ENCODE results near the gene ELMO3. TPM values are rescaled to one million over a fixed set of nuclear protein-coding genes. Genes with fewer than 3 reads are reported as not detected.

The ELMO3 gene
- total RNA-seq, 6 donors from 2014 or later, result 17.4 to 26.2 (median 24.4) TPM

DNA sequence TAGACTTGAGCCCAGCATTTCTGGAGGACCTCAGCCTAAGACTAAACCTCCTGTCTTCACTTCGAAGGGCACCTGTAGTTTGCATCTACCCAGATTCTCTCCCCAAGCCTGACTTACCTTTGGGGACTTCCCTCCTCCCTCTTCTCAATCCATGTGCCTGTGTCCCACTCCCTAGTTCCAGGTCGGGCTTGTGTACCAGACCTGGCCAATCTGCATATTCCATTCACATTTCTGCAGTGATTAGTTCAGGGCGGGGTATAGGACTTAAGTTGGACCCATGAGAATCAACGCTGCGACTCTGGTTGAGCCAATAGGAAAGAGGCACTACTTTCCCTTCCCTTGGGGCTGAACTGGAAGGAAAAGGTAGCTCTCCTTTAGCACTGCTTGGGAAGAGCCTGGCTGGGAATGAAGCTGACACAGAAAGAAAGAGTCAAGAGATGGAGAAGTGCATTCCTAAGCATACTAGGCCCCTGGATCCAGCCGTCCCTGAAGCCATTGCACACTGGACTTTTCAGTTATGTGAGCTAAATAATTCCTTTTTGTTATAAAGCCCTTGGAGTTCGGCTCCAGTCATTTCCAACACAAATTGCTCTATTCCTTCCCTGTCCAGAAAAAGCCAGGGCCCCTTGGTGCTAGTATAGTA is 41.7 kb upstream of the ELMO3 start:
- DNase-seq (no peak), ATAC-seq (ENCODE audit: low FRiP score in 2 of 2) (no peak)
- H3K27me3 ChIP-seq, result no peaks in the 10 kb centered on the region
- H3K27ac ChIP-seq, result no peak overlapping the region
- H3K36me3 ChIP-seq, result no peaks in the 10 kb centered on the region
- no peak overlapping the region for H3K4me3 ChIP-seq
- no peak for TF ChIP-seq POLR2AphosphoS5 (IDR thresholded peaks at IDR 0.05)
- TF ChIP-seq, protein P1, sequence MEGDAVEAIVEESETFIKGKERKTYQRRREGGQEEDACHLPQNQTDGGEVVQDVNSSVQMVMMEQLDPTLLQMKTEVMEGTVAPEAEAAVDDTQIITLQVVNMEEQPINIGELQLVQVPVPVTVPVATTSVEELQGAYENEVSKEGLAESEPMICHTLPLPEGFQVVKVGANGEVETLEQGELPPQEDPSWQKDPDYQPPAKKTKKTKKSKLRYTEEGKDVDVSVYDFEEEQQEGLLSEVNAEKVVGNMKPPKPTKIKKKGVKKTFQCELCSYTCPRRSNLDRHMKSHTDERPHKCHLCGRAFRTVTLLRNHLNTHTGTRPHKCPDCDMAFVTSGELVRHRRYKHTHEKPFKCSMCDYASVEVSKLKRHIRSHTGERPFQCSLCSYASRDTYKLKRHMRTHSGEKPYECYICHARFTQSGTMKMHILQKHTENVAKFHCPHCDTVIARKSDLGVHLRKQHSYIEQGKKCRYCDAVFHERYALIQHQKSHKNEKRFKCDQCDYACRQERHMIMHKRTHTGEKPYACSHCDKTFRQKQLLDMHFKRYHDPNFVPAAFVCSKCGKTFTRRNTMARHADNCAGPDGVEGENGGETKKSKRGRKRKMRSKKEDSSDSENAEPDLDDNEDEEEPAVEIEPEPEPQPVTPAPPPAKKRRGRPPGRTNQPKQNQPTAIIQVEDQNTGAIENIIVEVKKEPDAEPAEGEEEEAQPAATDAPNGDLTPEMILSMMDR (IDR thresholded peaks at IDR 0.05), result no peak
- no peak for TF ChIP-seq POLR2A (IDR thresholded peaks at IDR 0.05)
- TF ChIP-seq EP300 (IDR thresholded peaks at IDR 0.05), result no peak
- WGBS, 2 donors, result 82 to 83% methylated on average over 6 to 7 of the region's 7 CpGs
- H3K4me1 ChIP-seq, result peaks cover 36 to 59% (median 43%) of the 10 kb centered on the region in 4 donors
- H3K9me3 ChIP-seq, result no peaks in the 10 kb centered on the region

DNA sequence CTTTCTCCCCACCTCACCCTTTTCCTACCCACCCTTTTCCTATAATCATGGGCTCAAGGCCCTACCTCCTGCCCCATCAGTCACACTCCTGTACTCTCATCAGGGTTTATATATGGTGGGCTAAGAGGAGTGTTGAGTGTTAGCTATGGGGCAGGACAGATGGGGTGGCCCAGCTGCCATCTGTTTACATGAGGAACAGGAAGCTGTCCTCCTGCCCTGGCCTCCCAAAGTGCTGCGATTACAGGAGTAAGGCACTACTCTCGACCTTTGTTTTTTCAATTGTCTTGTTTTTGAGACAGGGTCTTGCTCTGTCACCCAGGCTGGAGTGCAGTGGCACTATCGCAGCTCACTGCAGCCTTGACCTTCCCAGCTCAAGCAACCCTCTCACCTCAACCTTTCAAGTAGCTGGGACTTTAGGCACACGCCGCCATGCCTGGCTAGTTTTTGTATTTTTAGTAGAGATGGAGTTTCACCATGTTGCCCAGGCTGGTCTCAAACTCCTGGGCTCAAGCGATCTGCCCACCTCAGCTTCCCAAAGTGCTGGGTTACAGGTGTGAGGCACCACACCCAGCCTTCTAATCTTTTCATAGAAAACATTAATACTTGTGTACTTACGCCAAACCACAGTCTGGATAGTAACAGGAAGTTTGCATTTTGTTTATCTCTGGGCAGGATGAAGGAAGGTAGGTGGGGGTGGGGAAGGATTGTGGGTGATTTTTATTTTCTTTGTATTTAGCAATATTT is 40.9 kb upstream of the ELMO3 start:
- no peak for ATAC-seq (ENCODE audit: low FRiP score in 2 of 2)
- H3K36me3 ChIP-seq, result no peaks in the 10 kb centered on the region
- TF ChIP-seq EP300 (IDR thresholded peaks at IDR 0.05) (no peak), POLR2A (IDR thresholded peaks at IDR 0.05) (no peak), POLR2AphosphoS5 (IDR thresholded peaks at IDR 0.05) (no peak)
- TF ChIP-seq, protein P1 (IDR thresholded peaks at IDR 0.05), result no peak
- 73 to 81% methylated on average over 7 of the region's 7 CpGs for WGBS, 2 donors
- peaks cover 0 to 5% (median 0%) of the 10 kb centered on the region in 4 donors for H3K27me3 ChIP-seq
- H3K4me1 ChIP-seq, result peaks cover 44 to 67% (median 50%) of the 10 kb centered on the region in 4 donors
- H3K27ac ChIP-seq, result peak overlapping the region in 2 of 4 donors; percentile 86 to 92
- H3K4me3 ChIP-seq, result peak overlapping the region in 1 of 4 donors; percentile 79
- no peaks in the 10 kb centered on the region for H3K9me3 ChIP-seq
- DNase-seq, result no peak

DNA sequence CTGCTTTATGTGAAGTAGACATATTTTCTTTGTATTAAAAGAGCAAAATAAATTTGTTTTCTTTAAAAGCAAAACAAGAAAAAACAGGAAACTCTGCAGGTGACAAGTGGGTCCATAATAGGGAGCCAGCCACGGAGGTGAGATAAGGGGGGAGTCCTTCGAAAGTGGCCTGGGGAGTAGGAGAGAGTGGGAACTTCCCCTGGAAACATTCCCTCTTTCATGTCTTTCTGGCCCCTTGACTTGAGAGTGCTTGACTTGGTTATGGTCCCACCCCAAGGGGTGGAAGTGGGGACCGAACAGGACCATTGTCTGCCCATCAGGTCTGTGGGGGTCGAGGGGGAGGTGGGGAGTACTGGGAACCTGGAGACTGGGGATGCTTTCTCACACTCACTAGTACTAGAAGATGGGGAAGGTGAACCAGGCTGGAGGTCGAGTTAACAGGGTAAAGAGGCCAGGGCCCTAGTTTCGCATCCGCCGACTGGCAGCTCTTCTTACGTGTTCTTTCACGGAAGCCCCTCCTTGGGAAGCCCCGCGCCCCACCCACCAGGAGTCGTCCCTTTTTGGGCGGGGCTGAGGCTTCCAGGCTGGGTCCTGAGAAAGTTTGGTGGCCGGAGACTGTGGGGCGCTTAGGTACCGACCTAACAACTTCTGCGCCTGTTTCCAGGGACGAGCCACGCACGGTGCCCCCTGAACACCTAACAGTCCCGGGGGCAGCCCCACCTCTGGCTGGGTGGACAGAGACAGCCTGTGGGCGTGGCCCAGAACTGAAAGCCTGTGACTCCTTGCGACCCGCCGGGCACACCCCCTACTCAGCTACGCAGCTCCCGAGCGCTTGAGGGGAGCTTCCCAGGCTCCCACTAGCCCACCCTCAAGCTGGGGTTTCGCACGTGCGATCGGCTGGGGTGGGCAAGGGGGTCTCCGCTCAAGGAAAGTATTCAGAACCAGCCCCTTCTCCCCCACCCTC is 40.0 kb upstream of the ELMO3 start:
- TF ChIP-seq, protein P1 (IDR thresholded peaks at IDR 0.05), result no peak
- TF ChIP-seq EP300 (IDR thresholded peaks at IDR 0.05), result no peak
- TF ChIP-seq POLR2AphosphoS5 (IDR thresholded peaks at IDR 0.05), result no peak
- TF ChIP-seq POLR2A (IDR thresholded peaks at IDR 0.05), result peak in 1 of 4 donors; percentile 9
- peak in 1 of 2 donors; percentile 30 for ATAC-seq (ENCODE audit: low FRiP score in 2 of 2)
- WGBS, 2 donors, result 8 to 14% methylated on average over 8 to 27 of the region's 34 CpGs
- H3K4me3 ChIP-seq, result peak overlapping the region; percentile 79 to 99 (median 86)
- H3K27me3 ChIP-seq, result peaks cover 0 to 10% (median under 1%) of the 10 kb centered on the region in 4 donors
- H3K27ac ChIP-seq, result peak overlapping the region; percentile 84 to 94 (median 89)
- no peaks in the 10 kb centered on the region for H3K9me3 ChIP-seq
- H3K4me1 ChIP-seq, result peaks cover 53 to 76% (median 59%) of the 10 kb centered on the region in 4 donors
- peak; percentile 75 to 81 for DNase-seq
- H3K36me3 ChIP-seq, result no peaks in the 10 kb centered on the region

DNA sequence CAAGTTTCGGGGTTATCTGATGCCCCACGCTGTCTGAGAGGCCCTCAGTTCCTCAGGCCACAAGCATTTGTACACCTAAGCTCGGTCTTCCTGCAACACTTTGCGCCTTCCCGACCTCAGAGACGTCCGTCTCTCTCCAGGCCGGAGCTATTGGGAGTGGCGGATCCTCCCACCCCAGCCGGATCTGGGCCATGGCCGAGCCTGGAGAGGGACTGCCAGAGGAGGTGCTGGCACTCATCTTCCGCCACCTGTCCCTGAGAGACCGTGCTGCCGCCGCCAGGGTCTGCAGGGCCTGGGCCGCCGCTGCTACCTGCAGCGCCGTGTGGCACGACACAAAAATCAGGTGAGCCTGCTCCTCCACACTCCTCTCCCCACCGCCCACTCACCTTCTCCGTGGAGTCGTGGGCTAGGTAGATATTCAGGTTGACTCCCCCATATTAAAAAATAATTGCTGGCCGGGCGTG is 37.3 kb upstream of the ELMO3 start:
- Histone ChIP-seq H3K4me1 (peaks cover 55 to 75% (median 65%) of the 10 kb centered on the region in 4 donors), H3K4me3 (peak overlapping the region in 3 of 4 donors; percentile 79 to 99 (median 82))
- WGBS, 2 donors, result 53 to 63% methylated on average over 18 to 25 of the region's 25 CpGs

More for the DNA sequence above, 37.3 kb upstream of the ELMO3 start:
- no peaks in the 10 kb centered on the region for H3K9me3 ChIP-seq
- no peaks in the 10 kb centered on the region for H3K36me3 ChIP-seq
- peak in 1 of 2 donors; percentile 74 for DNase-seq
- ATAC-seq (ENCODE audit: low FRiP score in 2 of 2), result no peak
- peaks cover 0 to 27% (median 10%) of the 10 kb centered on the region in 4 donors for H3K27me3 ChIP-seq
- H3K27ac ChIP-seq, result no peak overlapping the region
- TF ChIP-seq, protein P1 (IDR thresholded peaks at IDR 0.05), result no peak
- no peak for TF ChIP-seq POLR2A (IDR thresholded peaks at IDR 0.05)
- no peak for TF ChIP-seq EP300 (IDR thresholded peaks at IDR 0.05)
- no peak for TF ChIP-seq POLR2AphosphoS5 (IDR thresholded peaks at IDR 0.05)

Measured in upper lobe of left lung (tissue), 6 donors.